GM12874 (cell line): ENCODE data around the gene PTPRT.

ENCODE experiments used
- TF ChIP-seq, protein P1 (sequence below): IDR thresholded peaks from 2 replicates; pipeline ENCODE4 v1.5.1; 2011; ENCODE audit warnings: low read depth, mild to moderate bottlenecking, control low read depth, low read length, moderate library complexity; ENCODE audit not compliant: insufficient read depth

PTPRT gene

GRCh38 chr20:43011491-43011890, 178.2 kb downstream of the PTPRT start:
- TF ChIP-seq, protein P1, sequence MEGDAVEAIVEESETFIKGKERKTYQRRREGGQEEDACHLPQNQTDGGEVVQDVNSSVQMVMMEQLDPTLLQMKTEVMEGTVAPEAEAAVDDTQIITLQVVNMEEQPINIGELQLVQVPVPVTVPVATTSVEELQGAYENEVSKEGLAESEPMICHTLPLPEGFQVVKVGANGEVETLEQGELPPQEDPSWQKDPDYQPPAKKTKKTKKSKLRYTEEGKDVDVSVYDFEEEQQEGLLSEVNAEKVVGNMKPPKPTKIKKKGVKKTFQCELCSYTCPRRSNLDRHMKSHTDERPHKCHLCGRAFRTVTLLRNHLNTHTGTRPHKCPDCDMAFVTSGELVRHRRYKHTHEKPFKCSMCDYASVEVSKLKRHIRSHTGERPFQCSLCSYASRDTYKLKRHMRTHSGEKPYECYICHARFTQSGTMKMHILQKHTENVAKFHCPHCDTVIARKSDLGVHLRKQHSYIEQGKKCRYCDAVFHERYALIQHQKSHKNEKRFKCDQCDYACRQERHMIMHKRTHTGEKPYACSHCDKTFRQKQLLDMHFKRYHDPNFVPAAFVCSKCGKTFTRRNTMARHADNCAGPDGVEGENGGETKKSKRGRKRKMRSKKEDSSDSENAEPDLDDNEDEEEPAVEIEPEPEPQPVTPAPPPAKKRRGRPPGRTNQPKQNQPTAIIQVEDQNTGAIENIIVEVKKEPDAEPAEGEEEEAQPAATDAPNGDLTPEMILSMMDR = no peak

DNA sequence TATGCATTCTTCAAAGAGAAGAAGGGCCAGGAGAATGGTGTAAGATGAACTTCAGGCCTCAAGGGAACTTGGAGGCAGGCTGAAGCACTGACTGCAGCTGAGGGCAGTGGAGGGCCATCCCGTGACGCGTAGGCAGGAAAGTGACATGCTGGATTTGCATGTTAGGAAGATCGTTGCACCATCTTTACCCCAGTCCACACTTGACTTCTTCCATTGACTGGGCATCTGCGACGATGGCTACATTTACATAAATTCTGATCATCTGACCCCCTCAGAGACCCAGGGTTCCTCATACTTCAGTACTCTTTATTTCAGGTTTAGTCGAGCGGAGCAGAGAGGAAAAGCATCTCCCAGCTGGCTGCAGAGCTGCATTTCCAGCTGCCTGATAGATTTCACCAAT, 180.2 kb downstream of the PTPRT start:
- TF ChIP-seq, protein P1 = no peak

GRCh38 chr20:43007525-43007924, 182.2 kb downstream of the PTPRT start:
- TF ChIP-seq, protein P1 = no peak

GRCh38 chr20:43006651-43007375, 182.9 kb downstream of the PTPRT start:
- TF ChIP-seq, protein P1 = no peak

DNA sequence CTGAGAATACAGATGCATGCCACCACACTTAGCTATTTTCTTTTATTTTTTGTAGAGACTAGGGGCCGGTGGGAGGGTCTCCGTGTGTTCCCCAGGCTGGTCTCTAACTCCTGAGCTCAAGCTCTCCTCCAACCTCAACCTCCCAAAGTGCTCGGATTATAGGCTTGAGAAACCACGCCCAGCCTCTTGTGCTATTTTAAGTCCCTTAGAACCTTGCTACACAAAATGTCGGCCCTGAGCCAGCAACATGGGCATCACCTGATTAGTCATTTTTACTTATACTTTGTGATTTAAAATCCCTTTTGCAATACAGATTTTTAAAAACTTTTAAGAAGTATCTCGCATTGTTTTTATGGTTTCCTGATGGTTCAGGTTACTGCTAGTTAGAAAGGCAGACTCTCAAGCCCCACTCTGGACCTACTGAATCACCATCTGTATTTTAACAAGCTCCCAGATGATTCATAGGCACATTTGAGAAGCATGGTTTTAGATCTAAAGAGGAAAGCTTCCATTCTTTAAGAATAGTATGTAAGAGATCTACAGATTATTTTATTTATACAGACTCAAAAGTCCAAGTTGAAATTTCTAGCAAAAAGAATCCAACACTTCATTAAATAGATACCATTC, 186.3 kb downstream of the PTPRT start:
- TF ChIP-seq, protein P1 = no peak

GRCh38 chr20:42996141-42996540, 193.6 kb downstream of the PTPRT start:
- TF ChIP-seq, protein P1 = no peak

GRCh38 chr20:42988319-42988718, 201.4 kb downstream of the PTPRT start:
- TF ChIP-seq, protein P1 = no peak
